NCI-H1694 (cell line): ENCODE results near the gene COPS8.
A peak's percentile ranks its signal among the peaks of the same experiment; 100 is the strongest.

ENCODE experiments used
- DNase-seq: peaks from one replicate; lab custom pipeline; 2025; lab: John Stamatoyannopoulos, UW

COPS8 gene

GRCh38 chr2:237097911-237098702 lies 12.4 kb downstream of the COPS8 start:
- no peak for DNase-seq

- no peak for DNase-seq
Observed at GRCh38 chr2:237099804-237100203, 14.1 kb downstream of the COPS8 start.

GRCh38 chr2:237101118-237101979 lies 15.7 kb downstream of the COPS8 start:
- DNase-seq = no peak

DNA sequence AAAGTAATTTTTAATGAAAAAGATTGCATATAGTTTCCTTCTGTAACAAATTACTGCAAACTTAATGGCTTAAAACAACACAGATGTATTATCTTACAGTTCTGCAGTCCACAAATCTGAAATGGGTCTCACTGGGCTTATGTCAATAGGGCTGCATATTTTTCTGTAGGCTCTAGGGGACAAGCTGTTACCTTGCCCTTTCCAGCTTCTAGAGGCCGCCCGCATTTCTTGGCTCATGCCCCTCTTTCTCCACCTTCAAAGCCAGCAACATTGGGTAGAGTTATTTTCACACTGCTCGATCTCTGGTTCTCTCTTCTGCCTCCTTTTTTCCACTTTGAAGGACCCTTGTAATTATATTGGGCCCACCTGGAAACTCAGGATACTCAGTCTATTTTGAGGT lies 16.7 kb downstream of the COPS8 start:
- no peak for DNase-seq

GRCh38 chr2:237109421-237109934 lies 23.8 kb downstream of the COPS8 start:
- DNase-seq = no peak

DNA sequence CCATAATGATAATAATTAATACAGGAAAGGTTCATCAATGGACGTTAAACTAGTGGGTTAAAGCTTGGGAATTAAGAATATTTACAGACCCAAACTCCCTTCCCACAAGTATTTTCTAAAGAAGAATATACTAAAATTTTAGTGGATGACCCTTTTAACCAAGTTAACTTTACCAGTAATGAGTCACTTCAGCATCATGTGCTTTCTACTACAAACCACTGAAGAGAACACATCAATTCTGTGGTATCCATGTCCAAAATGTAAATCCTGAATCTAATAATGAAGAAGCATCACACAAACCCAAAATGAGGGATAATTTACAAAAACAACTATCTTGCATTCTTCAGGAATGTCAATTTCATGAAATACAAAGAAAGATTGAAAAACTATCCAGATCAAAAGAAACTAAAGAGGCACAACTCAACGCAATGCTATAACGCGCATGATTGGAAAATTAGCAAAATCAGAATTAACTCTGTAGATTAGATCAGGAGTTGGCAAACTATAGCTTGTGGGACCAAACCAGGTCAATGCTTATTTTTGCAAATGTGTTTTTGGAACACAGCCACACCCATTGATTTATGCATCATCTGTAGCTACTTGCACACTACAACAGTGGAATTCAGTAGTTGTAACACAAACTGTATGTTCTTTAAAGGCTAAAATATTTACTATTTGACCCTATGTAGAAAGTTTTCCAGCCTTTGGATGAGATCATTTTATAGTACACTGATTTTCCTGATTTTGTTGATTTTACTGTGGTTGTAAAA lies 27.5 kb downstream of the COPS8 start:
- no peak for DNase-seq

- DNase-seq = no peak
Observed at GRCh38 chr2:237115870-237116269, 30.2 kb downstream of the COPS8 start.

GRCh38 chr2:237116431-237116830 lies 30.7 kb downstream of the COPS8 start:
- no peak for DNase-seq

DNA sequence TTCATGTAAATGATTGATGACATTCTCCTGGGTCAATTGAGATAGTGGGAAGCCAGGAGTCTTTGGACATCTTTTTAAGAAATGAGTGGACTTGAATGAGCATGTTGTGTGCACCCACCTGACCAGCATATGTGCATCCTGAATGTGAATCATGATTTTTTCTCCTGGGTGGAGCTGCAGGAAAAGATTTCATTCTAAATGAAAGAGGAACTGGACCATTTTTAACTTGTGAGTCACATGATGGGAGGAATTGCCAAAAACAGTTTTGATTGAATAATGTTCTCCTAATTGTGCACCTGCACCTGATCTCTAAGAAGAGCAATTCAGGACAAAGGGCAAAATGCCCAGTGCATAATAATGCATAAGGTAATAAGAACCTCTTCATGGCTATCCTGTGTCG lies 32.3 kb downstream of the COPS8 start:
- DNase-seq = no peak

GRCh38 chr2:237118561-237119155 lies 33.0 kb downstream of the COPS8 start:
- no peak for DNase-seq

DNA sequence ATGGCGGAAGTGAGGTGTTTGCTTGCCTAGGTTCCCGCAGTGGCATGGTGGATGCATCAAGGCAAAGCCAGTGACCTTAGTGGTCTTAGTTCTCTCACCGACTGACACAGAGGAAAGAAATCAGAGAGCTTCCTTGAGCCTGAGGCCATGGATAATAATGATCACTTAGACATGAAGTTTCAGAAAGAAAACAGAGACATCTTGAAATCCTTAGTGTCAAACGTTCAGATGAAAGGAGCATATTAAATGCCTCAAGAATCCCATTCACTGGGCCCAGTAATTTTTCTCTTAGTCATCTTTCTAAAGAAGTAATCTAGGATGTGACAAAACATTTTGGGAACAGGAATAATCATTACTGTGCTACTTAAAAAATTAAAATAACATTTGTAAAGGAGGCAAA lies 35.2 kb downstream of the COPS8 start:
- no peak for DNase-seq

- DNase-seq = no peak
Observed at GRCh38 chr2:237121321-237121720, 35.6 kb downstream of the COPS8 start.

GRCh38 chr2:237122214-237122666 lies 36.6 kb downstream of the COPS8 start:
- peak; percentile 32 for DNase-seq

DNA sequence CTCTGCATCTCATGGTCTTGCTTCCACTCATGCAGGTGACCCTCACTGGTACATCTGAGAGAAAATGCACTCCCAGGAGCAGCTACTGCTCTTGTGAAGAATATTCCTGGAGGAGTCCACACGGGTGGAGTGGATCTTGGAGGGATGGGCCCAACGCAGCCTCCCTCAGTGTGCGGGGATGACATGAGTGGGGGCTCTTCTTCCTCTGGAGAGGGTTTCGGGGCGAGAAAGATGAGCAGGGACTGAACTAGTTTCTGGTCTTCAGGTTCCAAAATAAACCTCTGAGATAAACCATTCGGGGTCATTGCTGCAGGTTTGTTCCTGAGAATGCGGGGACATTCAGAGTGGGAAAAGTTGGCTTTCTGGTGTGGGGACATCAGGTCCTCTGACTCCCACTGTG lies 39.1 kb downstream of the COPS8 start:
- no peak for DNase-seq

DNA sequence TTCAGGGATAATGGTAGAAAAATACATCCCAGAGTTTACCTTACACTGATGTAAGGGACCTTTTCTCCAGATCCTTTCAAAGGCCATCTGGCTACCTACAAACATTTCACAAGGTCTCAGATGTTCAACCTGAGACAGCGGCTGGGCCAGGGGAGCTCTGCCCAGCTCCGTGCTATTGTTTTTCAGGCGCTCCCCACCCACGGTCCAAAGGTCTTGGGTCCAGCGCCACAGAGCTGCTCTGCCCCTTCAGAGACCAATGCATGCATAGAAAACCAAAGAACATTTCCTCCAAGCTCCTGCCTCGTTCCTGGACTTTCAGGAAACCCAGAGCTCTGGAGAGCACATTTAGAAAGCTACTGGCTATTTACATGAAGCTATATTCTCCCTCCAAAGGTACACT lies 40.3 kb downstream of the COPS8 start:
- no peak for DNase-seq

- DNase-seq = no peak
Observed at GRCh38 chr2:237126519-237127174, 41.0 kb downstream of the COPS8 start.

- no peak for DNase-seq
Observed at GRCh38 chr2:237128026-237128703, 42.5 kb downstream of the COPS8 start.

DNA sequence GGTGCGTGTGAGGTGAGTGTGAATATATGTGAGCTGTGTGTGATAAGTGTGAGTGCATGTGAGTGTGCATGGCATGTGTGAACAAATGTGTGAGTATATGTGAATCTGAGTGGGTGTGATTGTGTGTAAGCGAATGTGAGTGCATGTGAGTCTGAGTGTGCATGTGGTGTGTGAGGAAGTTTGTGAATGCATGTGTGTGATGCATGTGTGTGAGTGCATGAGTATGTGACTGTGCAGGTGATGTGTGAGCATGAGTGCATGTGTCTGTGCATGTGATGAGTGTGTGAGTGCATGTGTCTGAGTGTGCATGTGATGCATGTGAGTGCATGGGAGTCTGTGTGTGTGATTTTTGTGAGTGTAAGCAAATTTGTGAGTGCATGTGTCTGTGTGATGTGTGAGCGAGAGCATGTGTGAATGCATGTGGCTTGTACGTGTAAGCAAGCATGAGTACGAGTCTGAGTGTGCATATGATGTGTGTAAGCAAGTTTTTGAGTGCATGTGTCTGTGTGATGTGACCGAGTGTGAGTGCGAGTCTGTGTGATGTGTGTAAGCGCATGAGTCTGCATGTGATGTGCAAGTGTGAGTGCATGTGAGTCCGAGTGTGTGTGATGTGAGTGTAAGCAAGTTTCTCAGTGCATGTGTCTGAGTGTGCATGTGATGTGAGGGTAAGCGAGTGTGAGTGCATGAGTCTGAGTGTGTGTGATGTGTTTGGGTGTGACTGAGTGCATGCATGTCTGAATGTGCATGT lies 43.3 kb downstream of the COPS8 start:
- no peak for DNase-seq

DNA sequence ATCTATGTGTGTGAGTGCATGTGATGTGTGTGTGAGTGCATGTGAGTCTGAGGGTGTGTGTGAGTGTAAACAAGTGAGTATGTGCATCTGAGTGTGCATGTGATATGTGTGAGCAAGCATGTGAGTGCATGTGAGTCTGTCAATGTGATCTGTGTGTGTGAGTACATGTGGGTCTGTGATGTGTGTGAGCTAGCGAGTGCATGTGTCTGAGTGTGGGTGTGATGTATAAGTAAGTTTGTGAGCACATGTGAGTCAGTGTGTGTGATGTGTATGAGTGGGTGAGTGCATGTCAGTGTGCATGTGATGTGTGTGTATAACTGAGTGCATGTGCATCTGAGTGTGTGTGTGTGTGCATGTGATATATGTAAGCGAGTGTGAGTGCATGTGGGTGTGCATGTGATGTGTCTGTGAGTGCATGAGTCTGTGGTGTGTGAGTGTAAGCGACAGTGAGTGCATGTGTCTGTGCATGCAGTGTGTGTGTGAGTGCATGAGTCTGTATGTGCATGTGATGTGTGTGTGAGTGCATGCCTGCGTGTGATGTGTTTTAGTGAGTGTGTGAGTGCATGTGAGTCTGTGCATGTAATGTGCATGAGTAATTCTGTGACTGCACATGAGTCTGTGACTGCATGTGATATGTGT lies 44.1 kb downstream of the COPS8 start:
- no peak for DNase-seq
